H1 (cell line): ENCODE data around the gene DXO.

Experiments
- BRCA1 ChIP-seq: IDR thresholded peaks from 2 replicates; pipeline ENCODE4 v1.6.1; 2012; ENCODE audit warnings: low read depth, low read length, improper control_type of control experiment
- CTCF ChIP-seq, 3 experiments: IDR thresholded peaks; 1 replicate in 2 of 3; 2 replicates in 1 of 3; pipeline versions ENCODE4 v1.5.1 to v1.6.1; 2011; ENCODE audit warnings: low read length in 3 of 3, mild to moderate bottlenecking in 3 of 3, inconsistent platforms in 2 of 3, low read depth in 1 of 3, moderate library complexity in 1 of 3; ENCODE audit not compliant: insufficient read depth in 1 of 3; ENCODE audit errors: control extremely low read depth in 1 of 3
- POLR2A ChIP-seq, 2 experiments: IDR thresholded peaks; 1 replicate in 1 of 2; 2 replicates in 1 of 2; pipeline ENCODE4 v1.6.1; 2011; ENCODE audit warnings: low read depth in 2 of 2, low read length in 2 of 2, mild to moderate bottlenecking in 2 of 2; ENCODE audit errors: control extremely low read depth in 1 of 2
- SRF ChIP-seq: IDR thresholded peaks from 2 replicates; pipeline ENCODE4 v1.6.1; 2011; ENCODE audit warnings: mild to moderate bottlenecking, low read depth, low read length, moderate library complexity
- SUZ12 ChIP-seq: fragments of 200-600 bp; sonication (generic); IDR thresholded peaks from 2 replicates; pipeline ENCODE4 v1.6.1; 2012; ENCODE audit warnings: mild to moderate bottlenecking, inconsistent platforms, low read length, moderate library complexity, mixed read lengths
- YY1 ChIP-seq: IDR thresholded peaks from 2 replicates; pipeline ENCODE4 v1.6.1; 2011; ENCODE audit warnings: low read depth, mild to moderate bottlenecking, low read length
- ZNF274 ChIP-seq: IDR thresholded peaks from 2 replicates; pipeline ENCODE4 v1.7.0; 2012; ENCODE audit warnings: low read length, borderline replicate concordance; ENCODE audit errors: extremely low read depth
- TF ChIP-seq, protein P1 (sequence below): IDR thresholded peaks from 2 replicates; pipeline ENCODE4 v1.6.1; 2012; ENCODE audit warnings: inconsistent platforms

DNA sequence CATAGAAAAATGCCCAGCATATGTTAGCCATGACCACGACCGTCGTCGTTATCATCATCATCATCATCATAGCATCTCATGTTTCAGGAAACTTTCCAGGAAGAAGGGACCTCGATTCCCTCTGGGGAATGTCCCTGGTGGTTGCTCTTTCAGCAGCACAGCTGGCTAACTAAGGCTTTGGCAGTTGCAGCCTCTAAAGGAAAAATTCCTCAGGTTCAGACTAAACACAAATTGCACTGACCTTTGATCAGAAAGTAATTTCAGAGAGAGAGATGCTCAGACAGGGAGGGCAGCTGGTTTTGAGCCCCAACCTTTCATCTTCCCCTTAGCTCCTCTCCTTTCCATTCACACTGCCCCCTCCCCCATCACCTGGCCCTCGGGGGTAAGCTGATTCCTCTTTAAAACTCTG lies 31.7 kb downstream of the DXO start:
- TF ChIP-seq SRF (no peak), POLR2A (IDR thresholded peaks at IDR 0.05; ENCODE audit: control extremely low read depth in 1 of 2, low read depth in 2 of 2, low read length in 2 of 2) (no peak), CTCF (IDR thresholded peaks at IDR 0.05; ENCODE audit: control extremely low read depth in 1 of 3, insufficient read depth in 1 of 3, low read depth in 1 of 3, low read length in 3 of 3) (no peak), YY1 (no peak), SUZ12 (no peak), BRCA1 (no peak), ZNF274 (no peak)
- TF ChIP-seq, protein P1, sequence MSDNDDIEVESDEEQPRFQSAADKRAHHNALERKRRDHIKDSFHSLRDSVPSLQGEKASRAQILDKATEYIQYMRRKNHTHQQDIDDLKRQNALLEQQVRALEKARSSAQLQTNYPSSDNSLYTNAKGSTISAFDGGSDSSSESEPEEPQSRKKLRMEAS = no peak
